RWPE2 (cell line): ENCODE results near the gene CFAP100.
A peak's percentile ranks its signal among the peaks of the same experiment; 100 is the strongest.

ENCODE experiments used
- ATAC-seq: fragments of 200-7000 bp; cut with Tn5 transposase; 3 replicates; pipeline ENCODE4 v1.9.1; 2021; ENCODE audit warnings: low read depth
- DNase-seq: peaks from one replicate; pipeline ENCODE4 v3.0.0-alpha.2; 2020; ENCODE audit warnings: low spot score
- H3K27ac ChIP-seq: fragments of 450-650 bp; 2 replicates; pipeline ENCODE4 v1.5.1; 2017; ENCODE audit warnings: mild to moderate bottlenecking; ENCODE audit not compliant: poor library complexity, severe bottlenecking
- H3K27me3 ChIP-seq: fragments of 250-450 bp; sonication (Bioruptor Pico); 2 replicates; pipeline ENCODE4 v1.5.1; 2021; ENCODE audit warnings: mild to moderate bottlenecking, moderate library complexity; ENCODE audit not compliant: insufficient read depth, poor library complexity, severe bottlenecking
- H3K36me3 ChIP-seq: fragments of 250-450 bp; sonication (Bioruptor Pico); 2 replicates; pipeline ENCODE4 v1.5.1; 2020; ENCODE audit warnings: low read depth, mild to moderate bottlenecking, moderate library complexity
- H3K4me1 ChIP-seq: fragments of 250-450 bp; sonication (Bioruptor Pico); 2 replicates; pipeline ENCODE4 v1.5.1; 2021; ENCODE audit warnings: mild to moderate bottlenecking, moderate library complexity; ENCODE audit not compliant: insufficient read depth, poor library complexity, severe bottlenecking
- H3K4me3 ChIP-seq: fragments of 250-450 bp; sonication (Bioruptor Pico); 2 replicates; pipeline ENCODE4 v1.5.1; 2021; ENCODE audit warnings: mild to moderate bottlenecking, moderate library complexity; ENCODE audit not compliant: severe bottlenecking
- H3K9me3 ChIP-seq: fragments of 250-450 bp; sonication (Bioruptor Pico); 2 replicates; pipeline ENCODE4 v1.5.1; 2021; ENCODE audit warnings: mild to moderate bottlenecking, moderate library complexity; ENCODE audit not compliant: severe bottlenecking
- TF ChIP-seq, protein P1 (sequence below): fragments of 450-650 bp; IDR thresholded peaks from one replicate; pipeline ENCODE4 v1.5.1; 2017; ENCODE audit warnings: mild to moderate bottlenecking, moderate library complexity; ENCODE audit not compliant: poor library complexity, severe bottlenecking

CFAP100 gene

DNA sequence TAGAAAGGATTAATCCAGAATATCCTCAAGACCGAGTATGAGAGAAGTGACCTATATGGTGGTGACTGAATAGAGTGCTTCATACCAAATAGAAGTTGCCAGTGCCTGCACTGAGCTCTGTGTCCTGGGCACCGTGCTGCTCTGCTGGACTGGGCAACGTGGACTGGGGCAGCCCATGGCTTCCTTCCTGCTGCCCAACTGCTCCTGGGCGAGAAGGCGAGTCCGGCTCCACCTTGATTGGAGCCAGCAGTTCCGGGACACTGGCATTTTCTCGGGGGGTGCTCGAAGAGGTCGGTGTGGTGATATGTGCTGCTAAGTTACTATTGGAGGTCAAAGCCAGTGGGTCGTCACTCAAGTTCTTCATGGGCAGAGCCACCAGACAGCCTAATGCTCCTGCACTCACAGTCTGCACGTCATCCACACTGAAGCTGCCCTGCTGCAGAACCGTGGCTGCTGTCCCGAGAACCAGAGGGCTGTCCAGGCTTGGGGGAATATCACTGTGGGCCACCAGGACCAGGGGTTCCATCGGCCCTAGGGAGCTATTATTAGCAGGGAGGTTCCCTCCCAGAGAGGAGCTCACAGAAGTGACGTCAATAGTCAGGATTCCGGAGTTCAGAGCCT is 66.9 kb downstream of the CFAP100 start:
- DNase-seq (peak; percentile 23), ATAC-seq (no peak)
- peaks cover 94% of the 10 kb centered on the region for H3K36me3 ChIP-seq
- no peaks in the 10 kb centered on the region for H3K27me3 ChIP-seq
- no peaks in the 10 kb centered on the region for H3K9me3 ChIP-seq
- H3K27ac ChIP-seq, result no peak overlapping the region
- H3K4me1 ChIP-seq, result no peaks in the 10 kb centered on the region
- TF ChIP-seq, protein P1, sequence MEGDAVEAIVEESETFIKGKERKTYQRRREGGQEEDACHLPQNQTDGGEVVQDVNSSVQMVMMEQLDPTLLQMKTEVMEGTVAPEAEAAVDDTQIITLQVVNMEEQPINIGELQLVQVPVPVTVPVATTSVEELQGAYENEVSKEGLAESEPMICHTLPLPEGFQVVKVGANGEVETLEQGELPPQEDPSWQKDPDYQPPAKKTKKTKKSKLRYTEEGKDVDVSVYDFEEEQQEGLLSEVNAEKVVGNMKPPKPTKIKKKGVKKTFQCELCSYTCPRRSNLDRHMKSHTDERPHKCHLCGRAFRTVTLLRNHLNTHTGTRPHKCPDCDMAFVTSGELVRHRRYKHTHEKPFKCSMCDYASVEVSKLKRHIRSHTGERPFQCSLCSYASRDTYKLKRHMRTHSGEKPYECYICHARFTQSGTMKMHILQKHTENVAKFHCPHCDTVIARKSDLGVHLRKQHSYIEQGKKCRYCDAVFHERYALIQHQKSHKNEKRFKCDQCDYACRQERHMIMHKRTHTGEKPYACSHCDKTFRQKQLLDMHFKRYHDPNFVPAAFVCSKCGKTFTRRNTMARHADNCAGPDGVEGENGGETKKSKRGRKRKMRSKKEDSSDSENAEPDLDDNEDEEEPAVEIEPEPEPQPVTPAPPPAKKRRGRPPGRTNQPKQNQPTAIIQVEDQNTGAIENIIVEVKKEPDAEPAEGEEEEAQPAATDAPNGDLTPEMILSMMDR, result no peak
- no peak overlapping the region for H3K4me3 ChIP-seq

DNA sequence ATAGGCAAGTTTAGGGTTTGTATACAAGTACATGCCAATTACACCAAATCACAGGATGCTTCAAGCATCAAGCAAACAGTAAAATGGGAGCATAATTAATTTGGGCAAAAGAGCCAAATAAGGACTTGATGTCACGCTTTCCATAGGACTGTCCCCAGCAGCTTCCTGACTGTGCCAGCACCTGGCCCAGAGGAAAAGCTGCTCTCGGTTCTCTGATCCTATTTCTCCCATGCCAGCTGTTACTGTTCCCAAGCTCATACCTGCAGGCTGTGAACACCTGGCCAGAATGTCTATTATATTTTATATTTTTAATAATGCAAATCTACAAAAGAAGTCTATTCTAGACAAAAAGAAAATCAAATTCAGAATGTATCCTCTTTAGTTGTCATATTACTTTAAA is 68.8 kb downstream of the CFAP100 start:
- peaks cover 97% of the 10 kb centered on the region for H3K36me3 ChIP-seq
- TF ChIP-seq, protein P1, result no peak
- no peaks in the 10 kb centered on the region for H3K9me3 ChIP-seq
- no peak overlapping the region for H3K27ac ChIP-seq
- H3K4me1 ChIP-seq, result no peaks in the 10 kb centered on the region
- no peak for DNase-seq
- H3K27me3 ChIP-seq, result no peaks in the 10 kb centered on the region
- ATAC-seq, result no peak
- H3K4me3 ChIP-seq, result no peak overlapping the region

DNA sequence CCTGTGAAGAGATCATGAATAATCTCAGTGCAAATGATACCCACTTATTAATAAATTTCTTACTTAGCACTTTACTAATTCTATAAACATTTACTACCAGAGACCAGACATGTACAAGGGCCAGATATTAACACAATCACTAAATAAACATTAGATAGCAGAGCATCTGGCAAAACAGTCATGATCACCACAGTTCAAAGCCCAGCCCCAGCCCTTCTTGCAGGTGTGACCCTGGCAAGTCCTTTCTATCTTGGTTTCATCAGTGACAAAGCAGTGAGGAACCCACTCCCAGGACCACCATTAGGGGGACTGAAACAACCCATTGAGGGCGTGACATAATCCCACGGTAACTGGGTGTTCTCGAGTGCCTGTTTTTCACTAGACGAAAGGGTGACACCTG is 69.4 kb downstream of the CFAP100 start:
- H3K27me3 ChIP-seq, result no peaks in the 10 kb centered on the region
- H3K27ac ChIP-seq, result no peak overlapping the region
- peak; percentile 21 for DNase-seq
- peaks cover 97% of the 10 kb centered on the region for H3K36me3 ChIP-seq
- no peak overlapping the region for H3K4me3 ChIP-seq
- no peaks in the 10 kb centered on the region for H3K4me1 ChIP-seq
- TF ChIP-seq, protein P1, result no peak
- H3K9me3 ChIP-seq, result no peaks in the 10 kb centered on the region
- no peak for ATAC-seq

DNA sequence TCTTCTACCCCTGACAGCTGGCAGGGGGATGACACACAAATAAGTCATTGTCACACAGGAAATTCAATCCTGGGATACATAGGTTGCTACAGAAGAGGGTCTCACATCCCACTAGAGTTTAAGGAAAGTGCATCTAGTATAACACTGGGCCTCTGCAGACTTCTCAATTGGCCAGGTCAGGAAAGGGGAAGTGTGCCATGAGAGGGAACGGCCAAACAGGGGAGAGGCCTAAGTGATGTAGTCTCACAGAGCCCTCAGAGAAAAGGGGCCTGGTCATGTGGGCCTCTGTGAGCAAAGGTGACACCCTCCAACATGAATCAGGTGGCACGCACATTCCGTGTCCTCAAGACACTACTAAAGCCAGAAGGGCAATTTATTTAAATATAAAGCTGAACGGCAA is 69.8 kb downstream of the CFAP100 start:
- Histone ChIP-seq H3K36me3 (peaks cover 97% of the 10 kb centered on the region), H3K27me3 (no peaks in the 10 kb centered on the region), H3K27ac (no peak overlapping the region), H3K4me3 (no peak overlapping the region), H3K9me3 (no peaks in the 10 kb centered on the region), H3K4me1 (no peaks in the 10 kb centered on the region)
- peak; percentile 8 for DNase-seq
- TF ChIP-seq, protein P1, result no peak
- ATAC-seq, result no peak

DNA sequence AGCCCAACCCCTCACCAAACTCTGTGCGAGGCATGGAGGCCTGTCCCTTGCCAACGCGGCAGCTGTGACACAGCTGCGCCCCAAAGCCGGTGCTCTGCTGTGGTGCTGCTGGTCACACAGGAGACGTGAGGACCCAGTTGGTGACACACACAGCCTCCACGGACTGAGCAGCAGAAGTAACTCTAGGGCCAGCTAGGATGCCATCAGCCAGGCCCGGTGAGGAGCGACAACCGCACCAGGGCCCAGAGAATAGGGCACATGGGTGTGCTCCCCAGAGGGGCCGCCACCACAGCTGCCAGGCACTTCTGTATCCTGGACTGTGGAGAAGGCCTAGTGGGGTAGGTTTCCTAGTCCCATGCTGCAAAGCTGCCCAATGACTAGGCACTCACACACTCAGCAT is 70.3 kb downstream of the CFAP100 start:
- no peak for ATAC-seq

More for the DNA sequence above, 70.3 kb downstream of the CFAP100 start:
- peak; percentile 31 for DNase-seq
- Histone ChIP-seq H3K4me3 (no peak overlapping the region), H3K4me1 (no peaks in the 10 kb centered on the region), H3K27ac (no peak overlapping the region), H3K36me3 (peaks cover 97% of the 10 kb centered on the region), H3K9me3 (no peaks in the 10 kb centered on the region), H3K27me3 (no peaks in the 10 kb centered on the region)
- TF ChIP-seq, protein P1, result no peak
